HCT116 (cell line): ENCODE data around the gene NDE1.

Experiments used
- CEBPB ChIP-seq: IDR thresholded peaks from 2 replicates; pipeline ENCODE4 v1.6.1; 2012; ENCODE audit warnings: low read depth
- CTCF ChIP-seq, 3 experiments: fragments of 200-600 bp in 1 of 3; sonication (generic) in 1 of 3; IDR thresholded peaks in 2 of 3; conservative IDR thresholded peaks in 1 of 3; 2 replicates each; pipeline ENCODE4 v1.5.1; 2012 to 2017; ENCODE audit warnings: low read depth in 2 of 3, low read length in 2 of 3, antibody characterized with exemption in 1 of 3, borderline replicate concordance in 1 of 3, control low read depth in 1 of 3, mild to moderate bottlenecking in 1 of 3, mixed read lengths in 1 of 3, mixed run types in 1 of 3, moderate library complexity in 1 of 3; ENCODE audit not compliant: insufficient read depth in 1 of 3
- ELF1 ChIP-seq: IDR thresholded peaks from 2 replicates; pipeline ENCODE4 v1.6.1; 2012; ENCODE audit warnings: low read depth, borderline replicate concordance
- EZH2phosphoT487 ChIP-seq: fragments of 200-600 bp; IDR thresholded peaks from 2 replicates; pipeline ENCODE4 v1.6.1; 2018; ENCODE audit warnings: antibody characterized with exemption, borderline replicate concordance
- POLR2AphosphoS5 ChIP-seq: IDR thresholded peaks from 2 replicates; pipeline ENCODE4 v1.6.1; 2011; ENCODE audit warnings: mild to moderate bottlenecking, low read depth, low read length, moderate library complexity

- no peak for TF ChIP-seq ELF1
- TF ChIP-seq EZH2phosphoT487 = no peak
- no peak for TF ChIP-seq CTCF (IDR thresholded peaks at IDR 0.05 in 2 of 3, conservative IDR thresholded peaks at IDR 0.05 in 1 of 3; ENCODE audit: borderline replicate concordance in 1 of 3, insufficient read depth in 1 of 3, low read depth in 2 of 3, low read length in 2 of 3)
- no peak for TF ChIP-seq POLR2AphosphoS5
- no peak for TF ChIP-seq CEBPB
Observed at GRCh38 chr16:15647294-15648014, 2.6 kb upstream of the NDE1 start.
